GM12864 (cell line): ENCODE data around the gene CAMSAP2.

ENCODE experiments used
- DNase-seq: peaks from one replicate; pipeline ENCODE4 v3.0.0-alpha.2; 2011; ENCODE audit warnings: low read depth
- H3K4me3 ChIP-seq: 2 replicates; pipeline ENCODE4 v1.5.1; 2011; ENCODE audit warnings: mild to moderate bottlenecking, low read depth, low read length, control low read depth
- TF ChIP-seq, protein P1 (sequence below): IDR thresholded peaks from 2 replicates; pipeline ENCODE4 v1.5.1; 2011; ENCODE audit warnings: low read depth, mild to moderate bottlenecking, moderate library complexity, low read length, control low read depth, inconsistent platforms; ENCODE audit errors: missing control alignments

CAMSAP2 gene

GRCh38 chr1:200738327-200738948 lies at the start of gene CAMSAP2:
Gene CAMSAP2 (plus strand): TSS chr1:200738893. CDS start chr1:200739828, 935 bp downstream.
- peak within 1 kb of the TSS; percentile 74 for H3K4me3 ChIP-seq
- DNase-seq: no peak
- TF ChIP-seq, protein P1, sequence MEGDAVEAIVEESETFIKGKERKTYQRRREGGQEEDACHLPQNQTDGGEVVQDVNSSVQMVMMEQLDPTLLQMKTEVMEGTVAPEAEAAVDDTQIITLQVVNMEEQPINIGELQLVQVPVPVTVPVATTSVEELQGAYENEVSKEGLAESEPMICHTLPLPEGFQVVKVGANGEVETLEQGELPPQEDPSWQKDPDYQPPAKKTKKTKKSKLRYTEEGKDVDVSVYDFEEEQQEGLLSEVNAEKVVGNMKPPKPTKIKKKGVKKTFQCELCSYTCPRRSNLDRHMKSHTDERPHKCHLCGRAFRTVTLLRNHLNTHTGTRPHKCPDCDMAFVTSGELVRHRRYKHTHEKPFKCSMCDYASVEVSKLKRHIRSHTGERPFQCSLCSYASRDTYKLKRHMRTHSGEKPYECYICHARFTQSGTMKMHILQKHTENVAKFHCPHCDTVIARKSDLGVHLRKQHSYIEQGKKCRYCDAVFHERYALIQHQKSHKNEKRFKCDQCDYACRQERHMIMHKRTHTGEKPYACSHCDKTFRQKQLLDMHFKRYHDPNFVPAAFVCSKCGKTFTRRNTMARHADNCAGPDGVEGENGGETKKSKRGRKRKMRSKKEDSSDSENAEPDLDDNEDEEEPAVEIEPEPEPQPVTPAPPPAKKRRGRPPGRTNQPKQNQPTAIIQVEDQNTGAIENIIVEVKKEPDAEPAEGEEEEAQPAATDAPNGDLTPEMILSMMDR: no peak

GRCh38 chr1:200692316-200692715 lies 46.4 kb upstream of the CAMSAP2 start:
- H3K4me3 ChIP-seq: no peak overlapping the region
- DNase-seq: no peak
- TF ChIP-seq, protein P1: no peak

- no peak for DNase-seq
- H3K4me3 ChIP-seq: no peak overlapping the region
- TF ChIP-seq, protein P1: no peak
Observed at GRCh38 chr1:200693327-200693726, 45.4 kb upstream of the CAMSAP2 start.

DNA sequence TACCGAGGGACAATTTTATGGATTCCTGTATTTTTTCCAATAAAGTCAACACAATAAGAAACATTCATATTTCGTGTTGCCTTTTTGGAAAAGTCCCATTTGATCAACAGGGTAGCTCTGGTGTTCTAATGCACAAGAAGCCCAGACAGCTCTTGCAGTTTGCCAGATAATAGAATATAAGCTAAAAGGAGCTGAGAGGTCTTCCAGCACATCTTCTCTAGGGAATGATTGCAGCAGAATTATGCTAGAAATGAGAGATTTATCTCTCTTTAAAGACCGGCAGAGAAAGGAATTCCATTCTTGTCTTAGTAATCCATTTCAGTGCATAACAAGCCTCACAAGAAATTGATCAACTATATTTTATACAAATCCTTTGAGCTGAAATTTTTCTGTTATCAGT lies 44.0 kb upstream of the CAMSAP2 start:
- no peak overlapping the region for H3K4me3 ChIP-seq
- TF ChIP-seq, protein P1: no peak
- no peak for DNase-seq

DNA sequence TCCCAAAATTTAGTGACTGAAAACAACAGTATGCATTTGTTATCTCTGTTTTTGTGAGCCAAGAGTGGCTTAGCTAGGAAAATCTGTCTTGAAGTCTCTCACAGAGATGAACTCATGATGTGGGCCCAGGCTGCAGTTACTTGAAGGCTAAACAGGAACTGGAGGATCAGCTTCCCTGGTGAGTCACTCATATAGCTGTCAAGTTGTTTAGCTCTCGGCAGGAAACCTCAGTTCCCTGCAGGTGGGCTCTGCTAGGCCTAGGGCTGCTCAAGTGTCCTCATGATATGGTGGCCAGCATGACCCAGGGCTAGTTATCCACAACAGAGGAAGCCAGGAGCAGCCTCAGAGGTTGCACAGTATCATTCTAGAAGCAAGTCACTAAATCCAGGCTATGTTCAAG lies 38.8 kb upstream of the CAMSAP2 start:
- no peak overlapping the region for H3K4me3 ChIP-seq
- DNase-seq: no peak
- TF ChIP-seq, protein P1: no peak

DNA sequence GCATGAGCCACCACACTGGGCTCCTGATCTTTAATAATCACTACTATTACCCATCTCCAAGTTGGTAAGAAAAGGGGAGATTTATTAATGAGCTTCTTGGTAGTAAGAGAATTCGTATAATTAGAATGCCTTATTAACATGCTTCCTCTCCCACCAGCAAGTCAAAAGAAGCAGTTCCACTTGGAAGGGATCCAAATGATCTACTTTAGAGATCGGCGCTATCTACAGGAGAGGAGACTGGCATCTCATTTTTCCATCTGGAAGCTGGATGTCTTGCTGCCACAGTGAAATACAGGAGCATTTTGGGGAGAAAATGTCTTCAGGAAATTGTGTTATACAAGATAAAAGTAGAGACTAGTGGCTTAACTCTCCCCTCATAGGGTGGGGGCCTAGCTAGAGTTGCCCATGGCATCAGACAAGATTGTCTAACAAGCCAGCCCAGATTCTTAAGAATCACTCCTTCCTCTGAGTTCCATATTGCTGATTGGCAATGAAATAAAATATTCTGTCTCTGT lies 33.6 kb upstream of the CAMSAP2 start:
- H3K4me3 ChIP-seq: no peak overlapping the region
- no peak for DNase-seq
- TF ChIP-seq, protein P1: no peak
